IMR-90 (cell line): Measurements from ENCODE around the gene KIAA0408. TPM values are rescaled to one million over a fixed set of nuclear protein-coding genes. Genes with fewer than 3 reads are reported as not detected.

ENCODE experiments used
- ATAC-seq: fragments of 200-7000 bp; cut with Tn5 transposase; 2 replicates; pipeline ENCODE4 v1.9.1; 2020; ENCODE audit warnings: low read depth, mild to moderate bottlenecking, moderate library complexity
- BruUV-seq: library from RNA; stranded (reverse); fragments of 400-500 nt; replicated peaks from 2 replicates; lab custom pipeline; 2021; lab: Mats Ljungman, UMichigan
- CTCF ChIA-PET: fragments of 300-600 bp; formaldehyde crosslinking; extraction: SDS; loops from one replicate; lab custom pipeline; 2021; ENCODE audit warnings: antibody characterized with exemption; lab: Yijun Ruan, JAX
- POLR2A ChIA-PET: fragments of 300-600 bp; sonication (Branson Sonifier 250); formaldehyde crosslinking; loops from one replicate; lab custom pipeline; 2022; ENCODE audit warnings: antibody characterized with exemption; ENCODE audit not compliant: unreplicated experiment; lab: Charles Lee
- DNase-seq: peaks from one replicate; pipeline ENCODE4 v3.0.0; 2013
- H2AFZ ChIP-seq: replicated peaks from 2 replicates; pipeline ENCODE3; 2013; ENCODE audit warnings: low read length, mild to moderate bottlenecking; ENCODE audit not compliant: poor library complexity
- H2AK5ac ChIP-seq: 2 replicates; pipeline ENCODE4 v1.6.1; 2013; ENCODE audit warnings: low read depth, low read length, inconsistent platforms
- H2AK9ac ChIP-seq: replicated peaks from 2 replicates; pipeline ENCODE3; 2013; ENCODE audit warnings: mild to moderate bottlenecking, low read depth, low read length, moderate library complexity; ENCODE audit not compliant: poor library complexity
- H2BK120ac ChIP-seq: 2 replicates; pipeline ENCODE4 v1.6.1; 2013; ENCODE audit warnings: low read depth, low read length, inconsistent platforms
- H2BK15ac ChIP-seq: 3 replicates; pipeline ENCODE4 v1.6.1; 2013; ENCODE audit warnings: low read depth, low read length, inconsistent platforms
- H2BK20ac ChIP-seq: 2 replicates; pipeline ENCODE4 v1.6.1; 2013; ENCODE audit warnings: low read depth, mild to moderate bottlenecking, inconsistent platforms, low read length, moderate library complexity
- H2BK5ac ChIP-seq: 2 replicates; pipeline ENCODE4 v1.6.1; 2013; ENCODE audit warnings: mild to moderate bottlenecking, low read depth, low read length, inconsistent platforms; ENCODE audit not compliant: poor library complexity, severe bottlenecking
- H3K14ac ChIP-seq: replicated peaks from 2 replicates; pipeline ENCODE4 v1.6.1; 2013; ENCODE audit warnings: low read depth, low read length, inconsistent platforms
- H3K18ac ChIP-seq: 2 replicates; pipeline ENCODE4 v1.6.1; 2013; ENCODE audit warnings: low read depth, low read length, control low read depth
- H3K23ac ChIP-seq: 2 replicates; pipeline ENCODE4 v1.6.1; 2013; ENCODE audit warnings: low read depth, low read length, inconsistent platforms
- H3K27ac ChIP-seq: 2 replicates; pipeline ENCODE4 v1.5.1; 2013; ENCODE audit warnings: mild to moderate bottlenecking, control low read depth, low read length; ENCODE audit not compliant: insufficient read depth
- H3K27me3 ChIP-seq: 2 replicates; pipeline ENCODE4 v1.6.1; 2013; ENCODE audit warnings: low read length; ENCODE audit not compliant: control insufficient read depth, insufficient read depth
- H3K36me3 ChIP-seq: 2 replicates; pipeline ENCODE4 v1.6.1; 2013; ENCODE audit warnings: low read length, mixed read lengths; ENCODE audit not compliant: control insufficient read depth, insufficient read depth
- H3K4ac ChIP-seq: 2 replicates; pipeline ENCODE4 v1.6.1; 2013; ENCODE audit warnings: low read depth, low read length, inconsistent platforms
- H3K4me1 ChIP-seq: 2 replicates; pipeline ENCODE4 v1.6.1; 2013; ENCODE audit warnings: low read length, mixed read lengths; ENCODE audit not compliant: control insufficient read depth, insufficient read depth
- H3K4me2 ChIP-seq: 2 replicates; pipeline ENCODE4 v1.6.1; 2013; ENCODE audit warnings: low read depth, mild to moderate bottlenecking, control low read depth, low read length, moderate library complexity
- H3K4me3 ChIP-seq: 2 replicates; pipeline ENCODE4 v1.5.1; 2013; ENCODE audit warnings: low read depth, mild to moderate bottlenecking, control low read depth, low read length, moderate library complexity; ENCODE audit not compliant: insufficient read depth
- H3K56ac ChIP-seq: 2 replicates; pipeline ENCODE4 v1.6.1; 2013; ENCODE audit warnings: low read length, inconsistent platforms; ENCODE audit not compliant: insufficient read depth; ENCODE audit errors: extremely low read depth
- H3K79me1 ChIP-seq, 2 experiments: 2 replicates each; pipeline ENCODE4 v1.6.1; 2013; ENCODE audit warnings: low read length in 2 of 2, inconsistent platforms in 1 of 2, low read depth in 1 of 2
- H3K9ac ChIP-seq: 2 replicates; pipeline ENCODE4 v1.6.1; 2013; ENCODE audit warnings: low read depth, low read length, control low read depth
- H3K9me1 ChIP-seq: 2 replicates; pipeline ENCODE4 v1.6.1; 2013; ENCODE audit warnings: low read length, inconsistent platforms; ENCODE audit not compliant: insufficient read depth
- H3K9me3 ChIP-seq: 2 replicates; pipeline ENCODE4 v1.6.1; 2013; ENCODE audit warnings: low read length; ENCODE audit not compliant: control insufficient read depth, insufficient read depth
- H4K20me1 ChIP-seq: 2 replicates; pipeline ENCODE4 v1.6.1; 2013; ENCODE audit warnings: low read length, inconsistent platforms; ENCODE audit not compliant: insufficient read depth
- H4K5ac ChIP-seq: 2 replicates; pipeline ENCODE4 v1.6.1; 2013; ENCODE audit warnings: mild to moderate bottlenecking, low read depth, low read length, control low read depth
- H4K8ac ChIP-seq, 2 experiments: 2 replicates each; pipeline ENCODE4 v1.6.1; 2013; ENCODE audit warnings: low read depth in 2 of 2, low read length in 2 of 2, control low read depth in 1 of 2, inconsistent platforms in 1 of 2
- H4K91ac ChIP-seq: 2 replicates; pipeline ENCODE4 v1.6.1; 2013; ENCODE audit warnings: low read depth, low read length, inconsistent platforms; ENCODE audit not compliant: insufficient read depth
- CEBPB ChIP-seq: IDR thresholded peaks from 2 replicates; pipeline ENCODE4 v1.6.1; 2012; ENCODE audit warnings: low read depth, low read length, improper control_type of control experiment
- CTCF ChIP-seq: conservative IDR thresholded peaks from 2 replicates; pipeline ENCODE4 v1.5.1; 2012; ENCODE audit warnings: mild to moderate bottlenecking, low read depth, low read length, improper control_type of control experiment
- ELK1 ChIP-seq: fragments of 150-350 bp; IDR thresholded peaks from 2 replicates; pipeline ENCODE4 v1.6.1; 2016; ENCODE audit warnings: low read depth, mild to moderate bottlenecking, low read length, moderate library complexity, borderline replicate concordance
- MAFK ChIP-seq: IDR thresholded peaks from 2 replicates; pipeline ENCODE4 v1.6.1; 2012; ENCODE audit warnings: low read depth, low read length, improper control_type of control experiment
- MXI1 ChIP-seq: IDR thresholded peaks from 2 replicates; pipeline ENCODE4 v1.6.1; 2012; ENCODE audit warnings: low read depth, mild to moderate bottlenecking, low read length, moderate library complexity, borderline replicate concordance
- WGBS, 2 experiments: methylation state at CpG; one replicate each; pipeline versions ENCODE4 v1.1.5 to v1.1.7; 2013; ENCODE audit warnings: missing lambda C conversion rate in 2 of 2; ENCODE audit not compliant: insufficient read length in 1 of 2; ENCODE audit errors: extremely low coverage in 2 of 2; 5-methylcytosine and 5-hydroxymethylcytosine counted together
- dilution Hi-C: fragments of 300-500 bp; cut with HindIII; formaldehyde crosslinking; loops from one replicate; pipeline ENCODE4 v1.14.3; 2018; ENCODE audit warnings: low sequenced_read_pairs; ENCODE audit not compliant: unreplicated experiment
- in situ Hi-C: fragments of 300-500 bp; cut with MboI; formaldehyde crosslinking; loops from 3 replicates; pipeline ENCODE4 v1.14.3; 2019; ENCODE audit warnings: low sequenced_read_pairs, inconsistent platforms, mixed read lengths
- intact Hi-C: fragments of 100-400 bp; cut with micrococcal nuclease; formaldehyde crosslinking; loops from 2 replicates; pipeline ENCODE4 v1.10.0; 2022
- polyA plus RNA-seq, 3 experiments: library from polyadenylated mRNA; depleted of rRNA; stranded (reverse); fragments of >200 nt; gene quantifications; 2 replicates each; pipeline ENCODE4 v1.2.3, GENCODE V29; 2012; ENCODE audit warnings: low replicate concordance in 1 of 3
- total RNA-seq: library from RNA; depleted of rRNA; stranded (reverse); fragments of >200 nt; gene quantifications from 2 replicates; pipeline ENCODE4 v1.2.3, GENCODE V29; 2012

Gene KIAA0408
- total and polyA plus RNA-seq, 2 of the 4 experiments (the other 2 are of a cell fraction) = 0.90 to 2.9 TPM

GRCh38 chr6:127439718-127440117 is 19.5 kb downstream of the KIAA0408 start:
- Histone ChIP-seq H2BK120ac (no peak overlapping the region), H3K4me2 (no peak overlapping the region), H3K23ac (no peak overlapping the region), H2BK5ac (no peak overlapping the region), H2BK15ac (no peak overlapping the region), H3K79me1 (no peaks in the 10 kb centered on the region), H3K4me1 (peaks cover 1% of the 10 kb centered on the region; the same call in 1 of the 2 replicates), H2BK20ac (no peak overlapping the region), H3K9ac (no peak overlapping the region), H3K36me3 (no peaks in the 10 kb centered on the region), H3K4ac (no peak overlapping the region), H3K27me3 (no peaks in the 10 kb centered on the region), H4K8ac (no peak overlapping the region), H3K27ac (no peak overlapping the region), H3K9me3 (no peaks in the 10 kb centered on the region), H3K56ac (no peak overlapping the region), H3K18ac (no peak overlapping the region), H3K14ac (no peak overlapping the region), H2AK5ac (no peak overlapping the region), H3K9me1 (no peaks in the 10 kb centered on the region), H2AFZ (no peak overlapping the region), H4K5ac (no peak overlapping the region), H4K20me1 (no peaks in the 10 kb centered on the region), H2AK9ac (no peak overlapping the region), H3K4me3 (no peak overlapping the region), H4K91ac (no peak overlapping the region)
- no TSS peak for BruUV-seq
- intact Hi-C loops (no loop called here), dilution Hi-C loops (no loop called here), in situ Hi-C loops (no loop called here)
- WGBS, 2 experiments = no CpG with 5 or more reads among the region's 2 CpGs
- ChIA-PET POLR2A (no interaction called here), CTCF (no interaction called here)
- no peak for DNase-seq
- ATAC-seq = no peak
- no peak for TF ChIP-seq ELK1
- TF ChIP-seq MXI1 = no peak
- TF ChIP-seq MAFK = no peak
- no peak for TF ChIP-seq CEBPB
- TF ChIP-seq CTCF = no peak
